ENCODE results near the gene SLC6A6. TPM values are rescaled to one million over a fixed set of nuclear protein-coding genes. Genes with fewer than 3 reads are reported as not detected.

The SLC6A6 gene
- total RNA-seq, 2 experiments from 2014 or later = 27.8 to 31.2 TPM

- no peaks in the 10 kb centered on the region for H3K9me3 ChIP-seq (ENCODE audit: control insufficient read depth in 1 of 2, insufficient read depth in 1 of 2, low read length in 2 of 2)
- H3K4me1 ChIP-seq (ENCODE audit: insufficient read depth, low read length) = peaks cover 21% of the 10 kb centered on the region
- peaks cover 29% of the 10 kb centered on the region for H3K4me1 Mint-ChIP-seq (ENCODE audit: low read depth)
- ChIA-PET CTCF (no interaction called here), POLR2A (no interaction called here)
- no peak for TF ChIP-seq CTCF (IDR thresholded peaks at IDR 0.05)
- H3K4me3 Mint-ChIP-seq = peak overlapping the region; percentile 15
- H3K27ac ChIP-seq (ENCODE audit: low read depth in 1 of 2, low read length in 2 of 2) = no peak overlapping the region
- no peaks in the 10 kb centered on the region for H3K36me3 ChIP-seq (ENCODE audit: insufficient read depth, low read length)
- H3K27me3 ChIP-seq (ENCODE audit: control insufficient read depth in 1 of 2, insufficient read depth in 2 of 2, low read length in 2 of 2) = no peaks in the 10 kb centered on the region
- peaks cover 4% of the 10 kb centered on the region for H3K36me3 Mint-ChIP-seq (ENCODE audit: low read depth)
- H3K27ac Mint-ChIP-seq = peak overlapping the region; percentile 55
- intact Hi-C loops (cut with DNase I, micrococcal nuclease) = loop anchor here in 1 of 2 experiments (2.0 kb wide), 1 partner anchor 137 kb away; no protein-coding TSS in a partner anchor
- H3K9me3 Mint-ChIP-seq = no peaks in the 10 kb centered on the region
- no peaks in the 10 kb centered on the region for H3K27me3 Mint-ChIP-seq
- no peak for DNase-seq
- no peak overlapping the region for H3K4me3 ChIP-seq (ENCODE audit: low read length)
- ATAC-seq (ENCODE audit: poor library complexity) = no peak
Observed at GRCh38 chr3:14397940-14398796, 4.2 kb upstream of the SLC6A6 start.

GRCh38 chr3:14398797-14399106 is 3.7 kb upstream of the SLC6A6 start:
- H3K4me3 Mint-ChIP-seq = no peak overlapping the region
- no peak overlapping the region for H3K27ac Mint-ChIP-seq
- no peak overlapping the region for H3K4me3 ChIP-seq (ENCODE audit: low read length)
- no peak for TF ChIP-seq CTCF (IDR thresholded peaks at IDR 0.05)
- no peaks in the 10 kb centered on the region for H3K9me3 ChIP-seq (ENCODE audit: control insufficient read depth in 1 of 2, insufficient read depth in 1 of 2, low read length in 2 of 2)
- intact Hi-C loops (cut with DNase I, micrococcal nuclease) = loop anchor here in 1 of 2 experiments (2.0 kb wide), 1 partner anchor 138 kb away; no protein-coding TSS in a partner anchor
- no peaks in the 10 kb centered on the region for H3K9me3 Mint-ChIP-seq
- CTCF ChIA-PET = interaction anchor here (0.5 kb wide), 1 partner anchor 495 kb away, joined by 5 read pairs; no protein-coding TSS in a partner anchor
- H3K27ac ChIP-seq (ENCODE audit: low read depth in 1 of 2, low read length in 2 of 2) = no peak overlapping the region
- peaks cover 7% of the 10 kb centered on the region for H3K36me3 Mint-ChIP-seq (ENCODE audit: low read depth)
- H3K4me1 Mint-ChIP-seq (ENCODE audit: low read depth) = peaks cover 33% of the 10 kb centered on the region
- POLR2A ChIA-PET = no interaction called here
- no peaks in the 10 kb centered on the region for H3K27me3 ChIP-seq (ENCODE audit: control insufficient read depth in 1 of 2, insufficient read depth in 2 of 2, low read length in 2 of 2)
- H3K4me1 ChIP-seq (ENCODE audit: insufficient read depth, low read length) = peaks cover 27% of the 10 kb centered on the region
- no peaks in the 10 kb centered on the region for H3K27me3 Mint-ChIP-seq
- DNase-seq (no peak), ATAC-seq (ENCODE audit: poor library complexity) (no peak)
- H3K36me3 ChIP-seq (ENCODE audit: insufficient read depth, low read length) = no peaks in the 10 kb centered on the region

GRCh38 chr3:14401692-14402303 is 608 bp upstream of the SLC6A6 start:
- peaks cover 12% of the 10 kb centered on the region for H3K36me3 Mint-ChIP-seq (ENCODE audit: low read depth)
- H3K27ac ChIP-seq (ENCODE audit: low read depth in 1 of 2, low read length in 2 of 2) = peak overlapping the region; percentile 47 to 82
- H3K27ac Mint-ChIP-seq = peak overlapping the region; percentile 90
- ChIA-PET POLR2A (interaction anchor here (0.8 to 3.5 kb wide), 18 partner anchors 8 to 1053 kb away, joined by 3 to 107 read pairs (median 6); partner anchors contain the start of genes CCDC174, CHCHD4, HDAC11 and LSM3), CTCF (interaction anchor here (0.9 to 4.7 kb wide), 12 partner anchors 10 to 522 kb away, joined by 3 to 42 read pairs (median 5); partner anchors contain the start of gene WNT7A)
- intact Hi-C loops (cut with DNase I, micrococcal nuclease) = loop anchor here (1.0 to 10.0 kb wide), 15 partner anchors 30 to 1559 kb away; partner anchors contain the start of genes LSM3 (in 2 of the 2), XPC (in 2 of the 2), CHCHD4 (in 1 of the 2) and NR2C2 (in 1 of the 2)
- peaks cover 7% of the 10 kb centered on the region for H3K36me3 ChIP-seq (ENCODE audit: insufficient read depth, low read length)
- no peaks in the 10 kb centered on the region for H3K9me3 ChIP-seq (ENCODE audit: control insufficient read depth in 1 of 2, insufficient read depth in 1 of 2, low read length in 2 of 2)
- H3K9me3 Mint-ChIP-seq = no peaks in the 10 kb centered on the region
- H3K4me1 ChIP-seq (ENCODE audit: insufficient read depth, low read length) = peaks cover 57% of the 10 kb centered on the region
- peak overlapping the region; percentile 96 for H3K4me3 Mint-ChIP-seq
- ATAC-seq (ENCODE audit: poor library complexity) (no peak), DNase-seq (no peak)
- H3K4me1 Mint-ChIP-seq (ENCODE audit: low read depth) = peaks cover 59% of the 10 kb centered on the region
- H3K27me3 ChIP-seq (ENCODE audit: control insufficient read depth in 1 of 2, insufficient read depth in 2 of 2, low read length in 2 of 2) = no peaks in the 10 kb centered on the region
- TF ChIP-seq CTCF (IDR thresholded peaks at IDR 0.05) = no peak
- no peaks in the 10 kb centered on the region for H3K27me3 Mint-ChIP-seq
- H3K4me3 ChIP-seq (ENCODE audit: low read length) = peak overlapping the region; percentile 67

Measured in CD4-positive, alpha-beta T cell (primary cell).